CD4-positive, alpha-beta T cell treated with Interleukin-1 beta for 1 hour (primary cell): ENCODE data around the gene NACC2.

ENCODE experiments used
- DNase-seq, 2 donors: peaks; one replicate each; pipeline ENCODE4 v3.0.0-alpha.2; 2020 to 2022

Gene NACC2

DNA sequence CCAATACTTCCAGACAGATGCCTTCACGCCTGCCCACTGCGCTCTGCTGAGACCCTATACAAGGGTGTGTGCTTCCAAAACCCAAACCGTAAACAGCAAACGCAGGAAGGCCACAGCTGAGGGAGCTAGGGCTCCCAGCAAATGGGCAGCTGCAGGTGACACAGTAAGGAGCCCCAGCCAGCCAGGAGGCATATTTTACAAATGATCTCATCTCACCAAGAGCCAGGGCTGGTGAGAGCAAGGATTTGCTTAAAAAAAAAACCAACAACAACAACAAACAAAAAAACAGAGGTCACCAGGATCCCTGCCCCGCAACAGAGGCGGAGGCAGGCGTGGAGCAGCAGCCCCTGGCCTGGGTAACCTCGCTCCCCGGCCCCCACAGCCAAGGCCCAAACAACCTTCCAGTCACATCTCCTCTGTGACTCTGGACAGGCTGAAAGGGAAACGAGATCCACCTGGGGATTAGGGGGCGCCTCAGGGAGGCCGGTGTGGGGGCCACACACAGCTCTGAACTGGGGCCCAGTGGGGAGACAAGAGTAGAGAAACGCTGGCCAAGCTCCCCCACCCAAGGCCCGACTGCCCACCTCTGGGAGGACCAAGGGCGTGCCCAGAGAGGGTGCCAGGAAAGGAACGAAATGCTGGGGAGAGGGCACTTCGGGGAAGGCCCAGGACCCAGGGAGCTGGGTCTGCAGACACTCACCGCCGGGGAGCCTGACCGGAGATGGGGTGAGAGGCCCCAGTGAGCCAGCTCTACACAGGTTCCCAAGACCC, 3.3 kb downstream of the NACC2 start:
- DNase-seq: no peak

DNA sequence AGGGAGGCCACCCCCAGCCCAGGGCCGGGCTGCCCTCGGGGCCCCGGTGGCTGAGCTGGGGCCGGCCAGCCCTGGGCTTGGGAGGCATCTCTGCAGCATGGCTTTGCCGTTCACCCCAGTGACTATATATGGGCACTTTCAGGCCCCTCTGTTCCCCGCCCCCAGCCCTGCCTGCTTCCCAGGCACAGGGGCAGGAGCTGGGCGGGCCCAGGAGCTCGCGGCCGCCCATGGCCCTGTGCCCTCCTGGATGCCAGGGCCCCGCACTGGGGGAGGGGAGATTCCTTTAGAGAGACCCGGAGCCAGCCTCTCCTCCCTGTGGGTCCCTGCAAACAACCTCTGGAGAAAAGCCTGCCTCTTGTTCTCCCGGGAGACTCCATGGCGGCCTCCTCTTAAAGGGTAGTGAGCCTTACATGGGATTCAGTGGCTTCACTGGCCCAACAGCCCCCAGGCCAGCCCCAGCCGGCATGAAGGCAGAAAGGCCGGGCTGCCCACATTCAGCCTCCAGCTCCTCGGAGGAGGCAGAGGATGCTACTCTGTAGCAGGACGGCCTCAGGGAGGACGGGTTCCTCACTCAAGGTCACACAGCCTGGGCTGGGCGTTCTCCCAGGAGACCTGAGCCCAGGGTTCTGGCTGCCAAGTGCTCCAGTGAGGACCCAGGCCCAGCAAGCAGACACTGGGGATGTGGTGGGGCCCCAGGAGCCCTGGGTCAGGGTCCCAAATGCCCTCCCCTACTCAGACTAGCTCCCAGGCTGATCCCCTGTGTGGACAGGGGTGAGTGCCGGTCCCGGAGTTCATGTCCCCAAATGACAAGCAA, 4.1 kb downstream of the NACC2 start:
- DNase-seq: no peak

DNA sequence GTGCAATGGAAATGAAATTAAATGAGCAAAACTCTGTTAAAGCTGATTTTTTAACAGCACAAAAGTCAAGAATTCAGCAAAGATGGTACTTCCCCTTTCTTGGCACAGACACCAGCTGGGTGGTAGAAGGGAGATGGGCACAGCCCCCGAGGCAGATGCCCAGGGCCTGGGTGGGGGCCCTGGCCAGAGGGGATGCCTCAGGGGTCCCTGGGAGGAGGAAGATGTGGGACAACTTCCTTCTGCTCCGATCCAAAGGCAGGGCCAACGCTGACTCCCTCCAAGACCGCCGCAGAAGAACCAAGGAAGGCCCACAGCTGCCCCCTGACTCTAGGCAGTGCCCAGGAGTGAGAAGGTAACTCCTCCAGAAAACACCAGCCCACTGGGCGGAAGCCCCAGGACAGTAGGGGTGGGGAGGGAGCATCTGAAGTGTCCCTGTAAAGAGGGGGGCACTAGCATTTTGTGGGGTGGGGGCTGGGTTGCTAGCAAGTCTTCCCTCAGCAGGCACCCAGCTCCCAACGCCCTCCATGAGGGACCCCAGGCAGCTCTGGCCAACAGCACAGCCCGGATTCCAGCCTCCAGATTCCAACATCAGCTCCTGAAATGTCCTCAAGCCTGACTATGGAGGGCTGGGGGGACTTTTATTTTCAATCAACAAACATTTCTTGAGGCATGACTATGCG, 4.9 kb downstream of the NACC2 start:
- no peak for DNase-seq

DNA sequence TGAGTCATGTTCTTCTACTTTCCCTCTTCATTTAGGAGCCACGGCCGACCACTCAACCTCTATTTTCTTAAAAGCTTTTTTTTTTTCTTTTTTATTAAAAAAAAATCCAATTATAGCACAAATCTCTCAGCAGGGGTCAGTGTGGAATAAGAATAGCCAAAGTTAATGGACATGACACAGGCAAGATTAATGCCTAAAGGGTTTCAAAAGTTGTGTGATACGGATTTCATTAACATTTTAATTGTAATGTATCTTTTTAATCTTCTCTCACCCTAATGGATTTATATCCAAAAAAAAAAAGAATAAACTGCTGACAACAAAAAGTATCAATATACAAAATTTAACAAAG, 5.4 kb downstream of the NACC2 start:
- peak in 1 of 2 donors; percentile 59 for DNase-seq

DNA sequence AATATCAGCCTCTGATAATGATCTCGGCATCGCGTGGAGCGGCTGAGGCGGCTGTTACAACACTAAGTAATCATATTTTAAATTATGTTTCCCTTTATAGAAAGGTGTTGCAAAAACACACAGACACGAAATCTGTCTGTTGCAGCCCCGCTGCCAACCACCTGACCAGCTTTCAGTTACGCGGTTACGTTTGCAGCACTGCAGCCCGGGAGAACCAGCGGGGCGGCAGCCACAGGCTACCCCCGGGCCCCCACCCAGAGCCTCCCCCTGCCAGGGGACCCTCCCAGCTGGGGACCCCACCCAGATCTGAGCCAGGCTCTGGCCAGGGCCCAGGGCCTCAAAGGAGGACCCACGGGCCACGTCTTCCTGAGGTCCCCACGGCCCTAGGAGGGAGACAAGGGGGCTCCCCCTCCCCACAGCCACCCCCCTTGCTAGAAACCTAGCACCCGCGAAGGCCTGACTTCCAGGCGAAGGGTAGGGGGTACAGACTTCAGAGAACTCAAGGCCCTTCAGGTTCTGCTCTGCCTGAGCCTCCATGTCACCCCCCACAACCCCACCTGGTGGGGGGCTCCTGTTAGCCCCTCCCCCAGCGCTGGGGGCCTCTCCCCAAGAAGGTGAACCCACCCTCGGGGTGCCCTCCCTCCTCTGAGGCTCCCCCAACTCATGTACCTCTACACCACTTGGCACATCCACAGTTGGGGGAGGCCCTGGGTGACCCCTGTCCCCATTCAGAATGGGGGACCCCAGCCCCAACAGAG, 6.0 kb downstream of the NACC2 start:
- no peak for DNase-seq

DNA sequence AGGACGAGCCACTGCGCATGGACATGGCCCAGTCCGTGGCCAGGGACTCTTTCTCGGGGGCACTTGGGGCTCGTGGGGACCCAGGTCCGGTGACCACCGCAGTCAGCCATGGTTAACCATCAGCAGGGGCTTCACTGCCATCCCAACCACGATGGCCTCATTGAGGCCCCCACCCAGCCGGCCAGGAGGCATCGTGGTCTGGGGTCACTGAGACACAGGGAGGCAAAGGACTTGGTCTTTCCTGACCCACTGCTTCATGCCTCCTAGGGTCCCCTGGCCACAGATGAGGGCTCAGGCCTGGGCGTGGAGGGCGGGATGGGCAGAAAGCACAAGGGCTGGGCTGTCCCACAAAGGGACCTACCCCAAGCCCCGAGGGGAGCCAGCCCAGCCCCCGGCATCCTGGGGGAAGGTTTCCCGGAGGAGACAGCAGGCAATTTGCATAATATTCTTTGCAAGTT, 6.6 kb downstream of the NACC2 start:
- DNase-seq: no peak

DNA sequence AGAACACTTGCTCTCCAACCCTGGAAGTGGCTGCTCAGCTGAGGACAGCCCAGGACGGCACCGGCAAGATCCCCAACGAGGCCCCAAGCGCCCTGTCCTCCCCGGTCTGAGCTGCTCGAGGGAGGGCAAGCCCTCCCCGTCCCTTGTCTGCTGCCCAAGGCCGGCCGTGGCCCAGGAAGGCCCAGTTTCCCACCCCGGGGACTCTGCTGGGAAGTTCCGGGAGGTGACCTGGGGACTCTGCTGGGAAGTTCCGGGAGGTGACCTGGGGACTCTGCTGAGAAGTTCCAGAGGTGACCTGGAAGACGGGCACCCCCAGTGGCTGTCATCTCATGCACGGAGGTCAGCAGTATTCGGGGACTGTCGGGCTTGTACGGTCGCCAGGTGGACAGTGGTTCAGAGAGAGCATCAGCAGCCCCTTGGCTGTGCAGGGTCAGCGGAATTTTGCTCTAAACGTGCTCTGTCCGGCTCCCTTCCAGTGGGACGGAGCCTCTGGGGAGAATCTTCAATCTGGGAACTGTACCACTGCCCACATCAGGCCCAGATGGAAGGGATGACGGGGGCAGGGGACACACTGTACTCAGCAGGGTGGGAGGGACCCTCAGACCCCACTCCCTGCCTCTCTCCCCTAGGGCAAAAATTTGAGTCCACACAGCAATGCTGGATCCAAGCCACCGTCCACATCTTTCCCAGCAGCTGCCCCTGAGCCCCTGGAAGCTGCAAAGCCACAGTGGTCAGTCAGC, 7.2 kb downstream of the NACC2 start:
- no peak for DNase-seq

DNA sequence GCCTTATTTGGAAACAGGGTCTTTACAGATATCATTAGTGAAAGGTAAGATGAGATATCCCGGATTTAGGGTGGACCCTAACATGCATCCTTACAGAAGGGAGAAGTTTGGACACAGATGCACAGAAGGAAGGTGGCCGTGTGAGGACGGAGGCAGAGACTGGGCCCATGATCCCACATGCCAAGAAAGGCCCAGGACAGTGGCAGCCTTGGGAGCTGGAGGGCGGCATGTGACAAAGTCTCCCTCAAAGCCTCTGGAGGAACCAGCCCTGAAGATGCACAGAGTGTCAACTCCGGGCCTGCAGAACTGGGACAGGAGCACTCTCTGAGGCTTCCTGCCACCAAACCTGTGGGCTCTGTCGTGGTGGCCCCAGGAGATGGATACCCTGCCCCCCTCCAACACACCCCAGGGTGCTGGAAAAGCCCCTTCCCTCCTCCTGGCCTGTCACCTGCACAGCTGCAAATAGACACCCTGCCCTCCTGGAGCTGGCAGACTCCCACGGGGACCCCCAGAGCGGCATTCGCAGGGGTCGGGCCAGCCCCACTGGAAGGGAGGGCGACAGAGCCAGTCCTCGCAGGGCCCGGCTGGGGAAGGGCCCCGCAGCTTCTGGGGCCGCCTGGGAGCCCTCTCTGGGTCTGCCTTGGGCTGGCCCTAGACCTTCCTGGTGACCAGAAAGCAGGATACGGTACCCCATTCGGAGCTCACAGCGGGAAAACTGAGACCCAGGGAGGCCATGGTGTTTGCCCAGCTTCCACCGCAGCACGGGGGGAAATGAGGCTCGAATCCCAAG, 7.9 kb downstream of the NACC2 start:
- no peak for DNase-seq

DNA sequence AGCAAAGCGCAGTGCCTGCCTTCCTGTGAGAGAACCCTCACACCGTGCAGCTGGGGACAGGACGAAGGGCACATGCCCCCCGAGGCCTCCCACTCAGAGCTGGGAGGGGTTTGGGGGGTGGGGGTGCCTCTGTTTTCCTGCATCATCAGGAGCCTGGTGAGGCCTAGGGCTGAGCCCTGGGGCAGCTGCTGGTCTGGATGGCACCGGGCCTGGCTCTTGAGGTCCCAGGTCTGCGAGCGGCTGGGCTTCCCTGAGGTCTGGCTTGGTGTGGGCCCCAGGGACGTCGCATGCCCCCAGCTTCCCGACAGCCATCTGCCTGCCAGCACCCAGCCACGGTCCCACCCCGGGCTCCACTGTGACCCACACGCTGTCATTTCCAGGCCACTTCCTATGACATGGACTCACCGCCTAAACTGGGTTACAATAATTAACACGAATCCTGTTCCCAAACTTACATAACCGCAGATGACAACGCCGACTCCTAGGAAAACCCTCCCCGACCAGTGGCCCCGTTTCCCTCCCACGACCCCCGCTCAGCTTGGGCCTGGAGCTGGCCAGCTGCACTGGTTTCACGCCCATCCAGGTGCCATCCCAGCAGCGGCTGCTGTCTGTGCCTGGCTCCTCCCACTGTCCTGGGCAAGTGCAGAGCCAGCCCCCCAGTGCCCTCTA, 8.7 kb downstream of the NACC2 start:
- no peak for DNase-seq

DNA sequence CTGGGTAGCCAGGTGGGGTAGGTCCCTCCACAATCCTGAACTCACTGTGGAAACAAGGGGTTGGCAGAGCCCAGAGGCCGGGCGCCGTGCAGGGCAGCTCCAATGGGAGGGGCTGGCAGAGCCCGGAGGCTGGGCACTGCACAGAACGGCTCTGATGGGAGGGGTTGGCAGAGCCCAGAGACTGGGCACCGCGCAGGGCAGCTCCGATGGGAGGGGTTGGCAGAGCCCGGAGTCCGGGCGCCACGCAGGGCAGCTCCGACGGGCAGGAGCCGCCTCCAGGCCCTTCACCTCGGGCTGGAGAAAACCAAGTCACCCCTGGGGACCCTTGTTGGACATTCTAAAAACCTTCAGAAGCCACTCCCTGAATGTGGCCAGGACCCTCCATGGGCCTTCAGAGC, 9.3 kb downstream of the NACC2 start:
- DNase-seq: no peak

DNA sequence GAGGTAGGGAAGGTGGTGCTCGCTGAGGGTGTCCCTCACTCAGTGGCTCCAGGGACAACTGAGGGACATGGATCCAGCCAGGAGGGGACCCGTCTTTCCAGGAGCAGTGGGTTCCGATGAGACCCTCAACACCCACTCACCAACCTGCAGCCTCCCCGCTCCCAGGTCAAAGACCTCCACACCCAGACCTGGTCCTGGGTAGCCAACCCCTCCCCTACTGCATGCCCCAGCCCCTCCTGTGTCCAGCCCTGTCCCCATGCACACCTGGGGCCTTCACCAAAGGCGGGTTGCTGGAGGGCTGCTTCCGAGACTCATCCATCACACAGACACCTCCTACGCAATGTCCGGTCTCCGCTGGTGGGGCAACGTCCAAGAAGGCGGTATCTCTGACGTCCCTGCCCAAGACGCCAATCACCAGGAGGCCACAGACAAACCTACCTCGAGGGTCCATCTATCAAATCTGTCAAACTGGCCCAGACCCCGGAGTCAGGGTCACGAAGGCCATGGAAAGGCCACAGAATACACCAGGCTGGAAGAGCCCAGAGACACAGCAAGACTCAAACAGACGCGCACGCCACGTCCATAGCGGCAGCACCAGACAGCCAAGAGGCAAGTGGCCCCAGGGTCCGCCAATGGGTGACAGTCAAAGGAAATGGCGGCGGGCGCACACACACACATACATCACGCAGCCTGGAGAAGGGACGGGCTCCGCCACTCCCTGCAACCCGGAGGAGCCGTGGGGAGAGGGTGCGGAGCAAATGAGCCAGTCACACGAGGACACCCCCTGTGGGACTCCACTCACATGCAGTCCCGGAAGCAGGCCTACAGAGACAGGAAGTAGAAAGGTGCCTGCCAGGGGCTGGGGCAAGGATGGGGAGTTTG, 10.8 kb downstream of the NACC2 start:
- no peak for DNase-seq

DNA sequence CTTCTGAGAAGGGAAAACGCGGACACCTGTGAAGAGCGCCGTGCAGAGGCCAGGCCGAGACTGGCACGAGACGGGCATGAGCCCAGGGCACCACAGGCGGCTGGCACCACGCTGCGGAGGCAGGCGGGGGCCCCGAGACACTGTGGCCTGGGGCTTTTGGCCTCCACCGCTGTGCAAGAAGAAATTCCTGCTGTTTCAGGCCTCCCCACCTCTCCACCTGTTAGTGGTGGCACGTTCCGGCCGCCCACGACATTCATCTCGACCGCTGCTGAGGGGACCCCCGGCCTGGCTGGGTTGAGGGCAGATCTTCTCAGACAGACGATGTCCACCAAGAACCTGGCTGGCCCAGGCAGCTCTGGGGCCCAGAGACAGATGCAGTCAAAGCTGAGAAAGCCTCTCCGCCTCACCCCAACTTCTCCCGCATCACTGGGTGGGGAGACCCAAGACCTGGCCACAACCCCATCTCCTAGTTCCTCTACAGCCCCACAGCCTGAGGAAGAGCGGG, 11.5 kb downstream of the NACC2 start:
- no peak for DNase-seq

DNA sequence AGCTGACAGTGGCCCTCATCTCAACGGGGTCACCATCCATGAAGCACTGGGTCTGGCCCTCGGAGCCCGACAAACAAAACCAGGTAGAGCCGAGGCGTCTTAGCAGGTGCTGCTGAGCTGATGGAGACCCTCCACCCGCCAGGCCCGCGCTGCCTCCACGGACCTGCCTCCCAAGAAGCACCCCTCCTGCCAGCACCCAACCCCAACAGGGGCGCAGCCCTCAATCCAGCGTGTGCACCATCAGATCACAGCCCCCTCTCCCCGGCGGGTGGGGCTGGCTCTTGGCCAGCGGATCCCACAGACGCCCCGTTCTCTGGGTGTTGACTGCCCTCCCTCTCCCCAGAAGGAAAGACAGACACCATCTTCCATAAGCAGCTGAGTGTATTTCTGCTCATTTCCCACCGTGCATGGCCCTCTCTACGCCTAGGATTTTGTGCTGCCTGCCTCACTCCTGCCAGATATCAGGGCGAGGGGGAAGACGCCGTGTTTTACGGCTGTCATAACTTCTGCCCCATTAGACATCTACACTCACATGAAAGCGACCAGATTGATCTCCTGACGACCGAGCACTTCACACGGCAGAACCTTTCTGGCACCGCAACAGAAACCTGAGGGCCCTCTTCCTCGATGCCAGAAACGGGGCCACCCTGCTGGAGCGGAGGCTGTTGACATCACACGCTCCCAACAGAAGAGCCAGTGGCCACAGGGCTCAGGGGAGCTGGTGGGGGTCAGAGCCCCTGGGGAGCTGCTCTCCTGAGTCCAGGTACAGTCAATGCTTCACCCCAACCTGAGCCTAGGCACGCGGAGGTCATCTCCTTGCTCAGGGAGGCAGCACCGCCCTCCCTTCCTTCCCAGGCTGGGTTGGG, 12.4 kb downstream of the NACC2 start:
- no peak for DNase-seq

DNA sequence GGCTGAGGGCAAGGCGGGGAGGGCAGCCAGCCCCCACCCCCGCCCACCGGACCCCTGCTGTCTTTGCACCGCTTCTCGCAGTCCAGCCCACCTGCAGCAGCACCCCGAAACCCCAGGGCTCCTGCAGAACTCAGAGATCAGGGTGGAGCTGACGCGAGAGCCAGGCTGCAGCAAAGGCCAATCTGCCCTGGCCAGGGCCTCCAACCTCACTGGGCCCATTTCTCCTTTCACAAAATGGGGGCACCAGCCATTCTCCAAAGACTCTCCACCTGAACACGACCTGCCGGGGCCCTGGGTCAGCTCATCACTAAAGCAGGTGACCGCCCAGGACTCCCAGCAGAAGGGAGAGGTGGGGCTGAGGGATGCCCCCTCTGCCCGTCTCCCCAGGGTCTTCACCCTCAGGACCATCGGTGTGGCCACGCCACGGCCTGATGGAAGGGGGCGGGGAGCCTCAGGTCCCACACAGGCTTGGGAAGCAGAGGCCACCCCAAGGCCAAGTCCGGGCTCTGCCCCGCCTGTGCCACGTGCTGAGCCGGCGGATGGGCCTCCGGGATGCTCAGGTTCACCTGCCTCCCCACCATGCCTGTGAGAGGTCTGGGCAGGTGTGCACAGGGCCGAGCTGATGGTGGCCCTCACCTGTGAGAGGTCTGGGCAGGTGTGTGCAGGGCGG, 13.1 kb downstream of the NACC2 start:
- DNase-seq: no peak

DNA sequence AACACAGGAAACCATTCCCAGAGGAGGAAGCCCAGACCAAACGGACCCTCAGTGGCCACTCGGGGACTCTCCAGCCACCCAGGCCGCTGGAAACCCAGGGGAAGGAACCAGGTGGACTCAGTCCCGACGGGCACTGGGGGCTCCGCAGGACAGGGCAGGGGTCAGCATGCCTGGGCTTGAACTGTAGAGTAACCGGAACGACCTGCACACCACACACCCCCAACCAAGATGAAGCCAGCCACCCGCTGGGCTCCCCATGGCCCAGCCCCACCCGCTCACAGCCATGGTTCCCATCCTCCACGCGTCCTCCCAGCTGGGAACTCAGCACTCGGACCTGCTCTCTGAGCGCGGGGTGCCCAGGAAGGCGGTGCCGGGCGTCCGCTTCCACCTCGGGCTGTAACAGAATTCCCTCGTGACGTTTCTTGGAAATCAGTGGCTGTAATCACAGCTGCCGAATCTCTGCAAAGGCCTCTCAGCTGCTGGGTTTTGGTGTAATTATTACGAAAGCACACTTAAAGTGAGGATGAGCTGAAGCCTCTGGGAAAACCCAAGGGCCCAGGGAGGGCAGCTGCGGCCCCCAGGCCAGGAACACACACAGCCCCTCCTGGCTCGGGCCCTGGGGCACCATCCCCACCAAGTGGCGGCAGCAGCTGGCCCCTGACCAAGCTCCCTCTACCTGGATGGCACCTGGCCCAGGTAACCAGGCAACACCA, 13.8 kb downstream of the NACC2 start:
- DNase-seq: no peak

DNA sequence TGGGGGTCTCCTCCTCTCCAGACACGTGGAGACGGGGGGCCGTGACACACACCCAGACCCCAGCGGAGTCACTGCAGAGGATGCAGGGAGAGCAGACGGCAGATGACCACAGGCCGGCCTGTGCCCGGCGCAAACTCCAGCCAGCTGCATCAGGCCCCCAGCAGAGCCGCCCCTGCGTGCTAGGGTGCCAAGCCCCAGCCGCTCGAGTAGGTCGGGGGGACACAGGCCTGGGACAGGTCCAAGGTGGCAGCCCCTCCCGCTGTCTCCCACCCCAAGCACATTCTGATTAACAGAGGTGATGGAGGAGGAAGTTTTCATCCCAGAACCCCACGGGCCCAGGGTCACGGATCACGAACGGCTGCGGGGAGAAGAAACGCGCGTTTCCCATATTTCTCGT, 14.4 kb downstream of the NACC2 start:
- no peak for DNase-seq

DNA sequence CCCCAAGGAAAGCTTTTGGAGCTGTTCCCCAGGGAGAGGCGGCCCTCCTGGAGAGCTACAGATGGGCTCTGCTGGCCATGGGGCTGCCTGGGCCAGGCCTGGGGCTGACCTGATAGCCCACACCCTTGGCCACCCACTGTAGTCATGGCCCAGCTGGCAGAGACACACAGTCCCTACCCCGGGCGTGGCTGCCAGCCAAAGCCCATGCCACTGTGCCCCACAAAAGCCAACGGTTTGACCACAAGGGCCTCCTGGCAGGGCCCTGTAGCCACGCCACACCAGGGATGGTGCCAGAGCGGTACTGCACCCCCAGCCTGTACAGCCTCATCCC, 15.2 kb downstream of the NACC2 start:
- DNase-seq: no peak
